Bronchial epithelial cell (primary cell): ENCODE data around the gene RNU1-1. TPM values are rescaled to one million over a fixed set of nuclear protein-coding genes. Genes with fewer than 3 reads are reported as not detected.
"Not testable (repeated sequence)": the region's sequence is repeated elsewhere in the genome, so short reads cannot be mapped to it uniquely, and the experiment has no call there.

ENCODE experiments used
- DNase-seq: peaks from one replicate; pipeline ENCODE4 v3.0.0-alpha.2; 2010; ENCODE audit warnings: low read depth
- FAIRE-seq: peaks from 2 replicates; lab custom pipeline; 2011; peaks lifted over from hg19 to GRCh38; lab: Jason Lieb, UNC
- H3K27me3 ChIP-seq: 2 replicates; pipeline ENCODE4 v1.5.1; 2011; ENCODE audit warnings: low read length; ENCODE audit not compliant: control insufficient read depth, insufficient read depth
- H3K36me3 ChIP-seq: 2 replicates; pipeline ENCODE4 v1.5.1; 2011; ENCODE audit warnings: low read length; ENCODE audit not compliant: control insufficient read depth, insufficient read depth
- H3K4me3 ChIP-seq: 2 replicates; pipeline ENCODE4 v1.5.1; 2011; ENCODE audit warnings: mild to moderate bottlenecking, low read depth, low read length, control low read depth
- total RNA-seq: library from RNA; depleted of rRNA; stranded (reverse); fragments of >200 nt; gene quantifications from 2 replicates; pipeline ENCODE4 v1.2.1, GENCODE V29; 2014

Gene RNU1-1
- 2,323 and 5,262 TPM in 2 replicates for total RNA-seq

DNA sequence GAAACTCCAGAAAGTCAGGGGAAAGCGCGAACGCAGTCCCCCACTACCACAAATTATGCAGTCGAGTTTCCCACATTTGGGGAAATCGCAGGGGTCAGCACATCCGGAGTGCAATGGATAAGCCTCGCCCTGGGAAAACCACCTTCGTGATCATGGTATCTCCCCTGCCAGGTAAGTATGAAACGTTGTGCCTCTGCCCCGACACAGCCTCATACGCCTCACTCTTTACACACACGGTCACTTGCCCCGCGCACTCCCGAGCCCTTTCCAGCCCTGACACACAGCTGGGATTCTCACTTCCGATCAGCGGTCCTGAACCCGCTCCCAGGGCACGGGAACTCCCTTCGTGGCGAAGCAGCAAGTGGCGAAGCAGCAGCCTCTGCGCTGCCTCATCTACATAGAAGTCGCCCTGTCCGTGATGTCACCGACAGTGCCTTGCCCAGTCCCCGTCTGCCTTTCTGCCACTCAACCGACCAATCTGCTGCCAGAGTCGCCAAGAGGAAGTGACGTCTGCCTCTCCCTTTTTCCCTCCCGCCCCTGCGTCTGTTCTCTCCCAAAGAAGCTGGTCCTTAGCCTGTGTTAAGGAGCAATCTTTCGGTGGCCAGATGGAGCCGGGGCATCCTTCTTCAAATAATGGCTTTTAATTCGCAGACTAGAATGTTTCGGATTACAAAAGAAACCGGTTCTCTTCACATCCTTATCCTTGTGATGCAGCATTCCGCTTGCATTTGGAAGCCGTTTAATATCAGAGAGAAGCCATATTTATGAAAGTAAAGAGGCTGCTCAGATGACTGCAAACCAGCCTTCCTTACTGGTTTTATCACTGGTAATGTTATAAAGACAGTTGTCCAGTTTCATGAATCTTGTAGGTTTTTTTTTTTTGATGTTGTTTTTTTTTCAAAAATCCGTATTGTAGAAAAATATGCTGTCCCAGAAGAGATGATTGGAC, at the start of gene RNU1-1:
TSS of gene RNU1-1 (minus strand) at position 179 of the 949 bp plus-strand sequence.
- DNase-seq = peak; percentile 69
- not testable (repeated sequence) for H3K27me3 ChIP-seq, FAIRE-seq, H3K36me3 ChIP-seq
- H3K4me3 ChIP-seq = peak within 1 kb of the TSS; percentile 30

DNA sequence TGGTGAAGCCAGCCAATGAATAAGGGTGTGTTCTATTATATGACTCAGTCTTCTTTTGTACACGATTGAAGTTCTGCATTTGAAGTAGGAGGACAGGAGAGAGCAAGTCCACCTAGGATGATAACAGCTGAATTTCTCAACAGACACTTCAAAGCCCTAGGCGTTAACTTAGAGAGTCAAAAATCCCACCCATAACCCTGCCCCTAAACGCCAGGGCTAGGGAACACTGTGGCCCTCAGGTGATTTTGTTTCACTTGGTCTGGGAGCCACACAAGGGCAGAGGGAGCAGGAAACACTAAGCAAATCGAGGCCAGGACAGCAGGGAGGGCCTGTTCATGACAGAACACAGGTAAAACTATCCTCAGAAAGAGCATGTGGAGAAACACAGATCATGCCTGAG, 47.0 kb upstream of the RNU1-1 start:
- not testable (repeated sequence) for H3K36me3 ChIP-seq, H3K27me3 ChIP-seq, H3K4me3 ChIP-seq, FAIRE-seq, DNase-seq

DNA sequence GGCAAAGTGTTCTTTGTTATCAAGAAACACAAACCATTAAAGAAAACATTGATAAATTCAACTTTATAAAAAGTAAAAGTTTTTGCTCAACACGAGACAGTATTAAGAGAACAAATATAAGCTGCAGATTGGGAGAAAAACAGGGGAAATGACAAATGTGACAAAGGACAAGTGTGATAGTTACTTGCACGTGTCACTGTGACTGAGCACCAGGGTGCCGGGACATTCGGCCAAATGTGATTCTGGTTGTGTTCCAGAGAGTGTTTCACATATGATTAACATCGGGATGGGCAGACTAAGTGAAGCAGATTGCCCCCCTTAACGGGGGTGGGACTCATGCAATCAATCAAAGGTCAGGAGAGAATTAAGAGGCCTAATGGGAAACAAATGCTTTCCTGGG, 46.4 kb upstream of the RNU1-1 start:
- not testable (repeated sequence) for DNase-seq, H3K36me3 ChIP-seq, FAIRE-seq

DNA sequence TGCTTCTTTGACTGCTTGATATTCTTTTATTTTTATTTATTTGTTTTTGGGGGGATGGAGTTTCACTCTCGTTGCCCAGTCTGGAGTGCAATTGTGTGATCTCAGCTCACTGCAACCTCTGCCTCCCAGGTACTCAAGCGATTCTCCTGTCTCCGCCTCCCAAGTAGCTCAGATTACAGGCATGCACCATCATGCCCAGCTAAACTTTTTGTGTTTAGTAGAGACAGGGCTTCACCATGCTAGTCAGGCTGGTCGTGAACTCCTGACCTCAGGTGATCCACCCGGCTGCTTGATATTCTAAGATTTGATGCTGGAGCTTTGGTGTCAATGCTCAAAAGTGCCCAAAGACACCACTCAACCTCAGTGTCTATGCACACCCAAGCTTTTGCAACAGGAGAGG, 45.6 kb upstream of the RNU1-1 start:
- not testable (repeated sequence) for DNase-seq

More for the DNA sequence above, 46.4 kb upstream of the RNU1-1 start:
- not testable (repeated sequence) for H3K4me3 ChIP-seq, H3K27me3 ChIP-seq

DNA sequence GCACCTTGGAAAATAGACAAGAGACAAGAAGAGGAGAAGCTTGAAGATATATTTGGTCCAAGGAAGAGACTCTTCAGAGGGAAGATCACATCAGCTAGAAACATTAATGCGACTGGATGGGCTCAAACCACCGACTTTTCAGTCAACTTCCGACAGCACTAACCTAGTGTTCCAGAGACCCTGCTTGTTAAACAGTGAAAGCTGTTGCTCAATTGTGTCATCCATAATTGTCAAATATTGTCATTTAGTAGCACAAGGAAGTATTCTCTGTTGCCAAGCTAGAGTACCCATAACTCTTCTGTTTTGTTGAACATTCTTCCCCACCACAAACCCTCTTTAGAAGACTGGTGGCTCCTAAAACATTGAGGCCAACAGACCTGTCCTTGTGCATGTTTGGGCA, 42.9 kb upstream of the RNU1-1 start:
- H3K4me3 ChIP-seq, FAIRE-seq, DNase-seq, H3K27me3 ChIP-seq, H3K36me3 ChIP-seq: not testable (repeated sequence)

More for the DNA sequence above, 45.6 kb upstream of the RNU1-1 start:
- not testable (repeated sequence) for H3K27me3 ChIP-seq, H3K36me3 ChIP-seq, H3K4me3 ChIP-seq
- peak; percentile 28 for FAIRE-seq

DNA sequence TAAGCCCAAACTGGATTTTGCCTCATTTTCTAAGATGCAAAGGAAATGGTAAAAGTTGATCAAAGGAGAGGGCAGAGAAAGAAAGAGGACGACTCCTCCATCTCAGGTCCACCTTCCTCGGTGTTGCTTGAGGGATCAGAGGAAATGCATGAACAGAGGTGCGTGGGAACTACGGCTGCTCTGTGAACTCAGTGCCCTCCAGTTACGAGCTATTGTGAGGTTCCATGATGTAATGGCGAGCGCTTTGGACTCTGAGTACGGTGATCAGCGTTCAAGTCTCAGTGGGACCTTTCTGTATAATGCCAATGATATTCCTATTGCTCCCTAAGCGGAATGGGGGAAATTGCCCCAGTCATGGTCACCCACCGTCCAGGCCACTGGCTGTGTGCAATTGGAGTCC, 39.2 kb upstream of the RNU1-1 start:
- not testable (repeated sequence) for H3K36me3 ChIP-seq, H3K4me3 ChIP-seq, FAIRE-seq, H3K27me3 ChIP-seq, DNase-seq

DNA sequence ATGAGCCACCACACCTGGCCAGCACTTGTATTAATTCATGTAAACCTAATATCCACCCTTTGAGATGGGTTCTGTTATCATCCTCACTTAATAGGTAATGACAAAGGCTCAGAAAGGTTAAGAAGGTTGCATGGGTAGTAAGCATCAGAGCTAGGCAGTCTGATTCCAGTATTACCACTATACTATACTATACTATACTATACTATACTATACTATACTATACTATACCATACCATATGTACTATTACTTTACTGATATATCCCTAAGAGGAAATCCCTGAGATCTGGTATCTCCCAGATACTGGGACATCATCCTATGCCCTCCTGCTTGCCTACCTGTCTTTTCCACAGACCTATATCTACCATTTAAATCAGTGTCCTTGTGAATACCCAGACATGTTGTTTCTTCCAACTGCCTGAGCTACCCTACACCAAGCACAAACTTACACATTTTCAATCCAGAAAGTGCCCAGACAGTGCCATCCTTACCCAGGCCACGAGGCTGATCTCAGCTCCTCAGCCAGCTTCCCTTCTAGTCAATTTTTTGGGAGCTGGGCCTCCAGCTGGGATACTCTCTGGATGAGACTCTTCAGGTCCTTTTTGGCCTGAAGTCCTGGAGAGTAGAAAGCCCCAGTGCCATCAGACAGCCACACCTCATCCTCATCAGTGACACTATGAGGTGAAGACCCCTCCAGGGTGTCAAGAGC, 36.3 kb upstream of the RNU1-1 start:
- not testable (repeated sequence) for FAIRE-seq, H3K27me3 ChIP-seq, H3K4me3 ChIP-seq, H3K36me3 ChIP-seq, DNase-seq

DNA sequence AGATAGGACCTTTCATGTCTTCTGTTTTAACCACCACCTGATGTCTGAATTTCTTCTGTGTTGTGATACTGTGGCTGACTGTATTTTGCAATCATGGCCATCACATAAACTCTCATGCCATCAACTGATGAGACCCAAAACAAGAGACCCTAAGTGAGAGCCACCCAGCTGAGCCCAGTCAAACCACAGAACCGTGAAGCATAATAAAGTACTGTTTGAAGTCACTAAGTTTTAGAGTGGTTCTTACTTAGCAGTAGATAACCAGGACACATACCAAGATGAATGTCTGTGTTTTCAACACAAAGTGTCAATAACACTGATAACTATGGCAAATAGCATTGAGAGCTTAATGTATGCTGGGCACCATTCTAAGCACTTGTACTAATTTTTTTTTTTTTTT, 35.5 kb upstream of the RNU1-1 start:
- not testable (repeated sequence) for H3K27me3 ChIP-seq, H3K4me3 ChIP-seq, FAIRE-seq, DNase-seq, H3K36me3 ChIP-seq

DNA sequence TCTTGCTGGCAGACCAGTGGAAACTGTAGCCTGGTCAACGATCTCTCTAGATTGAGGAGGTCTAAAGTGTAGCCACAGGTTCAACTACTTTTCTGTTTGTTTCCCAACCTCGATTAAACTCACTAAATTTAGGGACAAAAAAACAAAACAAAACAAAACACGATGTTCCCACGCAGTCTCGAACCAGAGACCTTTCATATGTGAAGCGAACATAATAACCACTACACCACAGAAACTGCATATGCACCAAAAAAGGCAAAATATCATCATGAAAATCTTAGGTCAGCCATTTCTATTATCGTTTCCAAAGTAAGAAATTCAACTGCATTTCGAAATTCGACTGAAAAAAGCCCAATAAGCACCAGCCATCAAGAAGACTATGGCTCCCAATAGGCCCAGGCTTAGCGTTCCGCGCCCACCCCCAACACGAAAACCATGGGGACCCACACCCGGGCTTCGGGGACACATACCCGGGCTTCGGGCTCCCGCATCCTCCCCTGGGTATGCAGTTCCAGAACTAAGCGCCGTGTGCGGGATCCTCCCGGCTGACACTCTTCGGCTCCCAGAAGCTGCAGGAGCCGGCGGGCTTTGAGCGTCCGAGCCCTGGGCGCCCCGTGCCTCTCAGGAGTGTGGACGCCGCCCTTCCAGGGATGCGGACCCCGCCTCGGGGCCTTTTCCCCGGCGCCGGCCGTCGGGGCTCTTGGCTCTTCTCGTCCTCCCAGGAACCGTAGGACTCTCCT, 33.6 kb upstream of the RNU1-1 start:
- not testable (repeated sequence) for FAIRE-seq, H3K27me3 ChIP-seq, DNase-seq, H3K4me3 ChIP-seq, H3K36me3 ChIP-seq

DNA sequence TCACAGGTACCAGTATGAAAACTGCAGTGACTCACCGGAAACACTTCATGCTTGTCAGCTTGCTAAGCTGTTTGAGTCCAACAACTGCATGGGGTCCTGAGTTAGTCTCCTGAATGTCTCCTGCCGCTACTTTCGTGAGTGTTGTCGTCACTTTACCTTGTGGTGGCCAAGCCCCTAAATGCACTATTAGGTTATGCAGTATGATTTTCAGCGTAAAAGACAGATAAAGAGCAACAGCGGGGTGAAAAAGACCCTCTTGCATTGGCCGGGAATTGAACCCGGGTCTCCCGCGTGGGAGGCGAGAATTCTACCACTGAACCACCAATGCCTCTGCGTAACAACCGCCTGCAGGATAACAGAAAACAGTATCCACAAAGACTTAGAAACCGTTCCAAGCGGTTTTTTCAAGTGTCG, 31.6 kb upstream of the RNU1-1 start:
- peak; percentile 60 for DNase-seq
- not testable (repeated sequence) for FAIRE-seq, H3K36me3 ChIP-seq, H3K27me3 ChIP-seq, H3K4me3 ChIP-seq

DNA sequence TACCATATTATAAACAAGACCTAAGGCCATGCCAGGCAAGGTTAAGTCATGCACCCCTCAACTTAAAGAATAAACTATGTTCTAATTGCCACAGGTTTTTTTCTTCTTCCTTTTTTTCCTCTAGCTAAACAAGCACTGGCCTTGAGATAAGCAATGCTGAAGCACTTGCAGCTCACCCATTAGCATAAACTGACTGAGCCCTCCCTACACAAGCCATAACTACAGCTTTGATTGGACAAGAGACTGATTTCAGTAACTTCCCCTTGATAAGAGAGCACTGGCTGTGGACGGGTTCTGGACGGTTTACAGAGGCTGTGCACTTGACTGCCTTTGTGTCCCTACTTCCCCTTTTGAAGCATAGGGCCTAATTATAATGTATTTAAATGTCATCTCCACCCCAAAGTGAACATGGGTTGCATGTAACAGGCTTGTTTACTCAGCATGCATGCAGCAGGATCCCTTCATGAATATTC, 26.4 kb upstream of the RNU1-1 start:
- not testable (repeated sequence) for H3K27me3 ChIP-seq, DNase-seq, FAIRE-seq, H3K36me3 ChIP-seq, H3K4me3 ChIP-seq

DNA sequence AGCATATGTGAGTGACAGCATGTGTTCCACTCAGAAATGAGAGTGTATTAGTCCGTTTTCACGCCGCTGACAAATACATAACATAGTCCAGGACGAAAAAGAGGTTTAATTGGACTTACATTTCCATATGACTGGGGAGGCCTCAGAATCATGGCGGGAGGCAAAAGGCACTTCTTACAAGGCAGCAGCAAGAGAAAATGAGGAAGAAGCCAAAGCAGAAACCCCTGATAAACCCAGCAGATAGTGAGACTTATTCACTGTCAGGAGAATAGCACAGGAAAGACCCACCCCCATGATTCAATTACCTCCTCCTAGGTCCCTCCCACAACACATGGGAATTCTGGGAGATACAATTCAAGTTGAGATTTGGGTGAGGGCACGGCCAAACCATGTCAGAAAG, 23.4 kb upstream of the RNU1-1 start:
- H3K27me3 ChIP-seq, H3K36me3 ChIP-seq, FAIRE-seq, H3K4me3 ChIP-seq, DNase-seq: not testable (repeated sequence)

DNA sequence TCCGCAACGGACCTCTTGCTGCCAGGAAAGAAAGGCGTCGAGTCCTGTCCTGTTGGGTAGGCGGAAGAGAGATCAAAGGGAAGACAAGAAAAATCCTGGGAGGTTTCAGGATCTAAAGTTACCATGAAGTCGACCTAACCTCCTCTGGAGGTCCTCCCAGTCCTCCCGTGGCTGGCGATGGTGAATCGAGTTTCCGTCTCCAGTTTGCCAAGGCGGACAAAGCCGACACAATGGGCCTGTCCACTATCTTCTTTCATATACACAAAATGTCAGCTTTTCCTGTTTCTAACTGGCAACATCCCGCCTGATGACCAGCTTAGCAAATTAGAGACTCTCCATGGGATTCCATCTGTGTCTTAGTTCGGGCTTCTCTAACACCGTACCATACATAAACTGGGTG, 22.7 kb upstream of the RNU1-1 start:
- FAIRE-seq = peak; percentile 58

More for the DNA sequence above, 22.7 kb upstream of the RNU1-1 start:
- H3K27me3 ChIP-seq, DNase-seq, H3K36me3 ChIP-seq, H3K4me3 ChIP-seq: not testable (repeated sequence)
